Dendritic cell treated with granulocyte-macrophage colony-stimulating factor and Interleukin-4, amounts not matched to agents 40 ng/mL and 50 ng/mL, for 4 days (primary cell): ENCODE results near the gene ABI3.

Source experiments
- H3K27ac Mint-ChIP-seq: one replicate; pipeline ENCODE4 v1.8.0; 2022; ENCODE audit warnings: mild to moderate bottlenecking, mixed read lengths
- H3K27me3 Mint-ChIP-seq: one replicate; pipeline ENCODE4 v1.8.0; 2022; ENCODE audit warnings: mild to moderate bottlenecking, mixed read lengths
- H3K36me3 Mint-ChIP-seq: one replicate; pipeline ENCODE4 v1.8.0; 2022; ENCODE audit warnings: low read depth, mixed read lengths
- H3K4me1 Mint-ChIP-seq: one replicate; pipeline ENCODE4 v1.8.0; 2022; ENCODE audit warnings: low read depth, mixed read lengths
- H3K4me3 Mint-ChIP-seq: one replicate; pipeline ENCODE4 v1.8.0; 2022; ENCODE audit warnings: mild to moderate bottlenecking, moderate library complexity, mixed read lengths
- H3K9me3 Mint-ChIP-seq: one replicate; pipeline ENCODE4 v1.8.0; 2022; ENCODE audit warnings: mixed read lengths
- intact Hi-C: fragments of 100-400 bp; cut with micrococcal nuclease; formaldehyde crosslinking; loops from one replicate; pipeline ENCODE4 v1.15.0; 2022

Gene ABI3

DNA sequence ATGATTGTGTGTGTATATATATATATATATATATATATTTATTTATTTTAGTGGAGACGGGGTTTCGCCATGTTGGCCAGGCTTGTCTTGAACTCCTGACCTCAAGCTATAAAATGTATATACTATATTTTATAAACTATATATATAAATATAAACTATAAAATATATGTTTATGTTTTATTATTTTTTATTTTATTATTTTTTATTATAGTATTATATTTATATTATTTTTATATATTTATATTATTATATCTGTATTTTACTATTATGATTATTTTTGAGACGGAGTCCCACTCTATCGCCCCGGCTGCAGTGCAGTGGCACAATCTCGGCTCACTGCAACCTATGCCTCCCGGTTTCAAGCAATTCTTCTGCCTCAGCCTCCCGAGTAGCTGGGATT is 30.5 kb downstream of the ABI3 start:
- intact Hi-C loops: no loop called here
- H3K27ac Mint-ChIP-seq: no peak overlapping the region
- H3K27me3 Mint-ChIP-seq: peaks cover 10% of the 10 kb centered on the region

GRCh38 chr17:49241692-49242397 is 31.3 kb downstream of the ABI3 start:
- H3K27me3 Mint-ChIP-seq: peaks cover 8% of the 10 kb centered on the region
- no peaks in the 10 kb centered on the region for H3K36me3 Mint-ChIP-seq
- no peak overlapping the region for H3K27ac Mint-ChIP-seq
- intact Hi-C loops: no loop called here
- no peaks in the 10 kb centered on the region for H3K9me3 Mint-ChIP-seq
- no peak overlapping the region for H3K4me3 Mint-ChIP-seq
- peaks cover 11% of the 10 kb centered on the region for H3K4me1 Mint-ChIP-seq

More for the DNA sequence above, 30.5 kb downstream of the ABI3 start:
- Mint-ChIP-seq H3K36me3 (no peaks in the 10 kb centered on the region), H3K4me3 (no peak overlapping the region), H3K4me1 (peaks cover 13% of the 10 kb centered on the region), H3K9me3 (no peaks in the 10 kb centered on the region)

- H3K9me3 Mint-ChIP-seq: no peaks in the 10 kb centered on the region
- peaks cover 10% of the 10 kb centered on the region for H3K4me1 Mint-ChIP-seq
- peaks cover 12% of the 10 kb centered on the region for H3K27me3 Mint-ChIP-seq
- H3K36me3 Mint-ChIP-seq: no peaks in the 10 kb centered on the region
- intact Hi-C loops: no loop called here
- H3K27ac Mint-ChIP-seq: no peak overlapping the region
- H3K4me3 Mint-ChIP-seq: no peak overlapping the region
These were observed 32.3 kb downstream of the ABI3 start for GRCh38 chr17:49242813-49243212.

DNA sequence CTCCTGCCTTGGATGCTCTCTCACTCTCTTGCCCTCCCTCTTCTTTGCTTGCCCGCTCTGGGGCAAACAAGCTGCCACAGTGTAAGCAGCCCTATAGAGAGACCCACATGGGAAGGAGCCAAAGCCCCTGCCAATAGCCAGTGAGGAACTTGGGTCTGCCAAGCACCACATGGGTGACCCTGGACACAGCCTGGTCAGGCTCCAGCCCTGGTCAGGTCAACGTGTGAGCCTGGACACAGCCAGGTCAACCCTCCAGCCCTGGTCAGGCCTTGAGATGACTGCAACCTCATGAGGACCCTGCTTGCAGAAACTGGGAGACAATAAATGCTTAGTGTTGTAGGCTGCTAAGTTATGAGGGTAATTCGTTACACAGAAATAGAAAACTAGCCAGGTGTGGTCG is 34.3 kb downstream of the ABI3 start:
- H3K36me3 Mint-ChIP-seq: no peaks in the 10 kb centered on the region
- peaks cover 14% of the 10 kb centered on the region for H3K27me3 Mint-ChIP-seq
- H3K4me1 Mint-ChIP-seq: peaks cover 15% of the 10 kb centered on the region
- no peak overlapping the region for H3K4me3 Mint-ChIP-seq
- H3K27ac Mint-ChIP-seq: no peak overlapping the region
- H3K9me3 Mint-ChIP-seq: no peaks in the 10 kb centered on the region
- intact Hi-C loops: no loop called here

DNA sequence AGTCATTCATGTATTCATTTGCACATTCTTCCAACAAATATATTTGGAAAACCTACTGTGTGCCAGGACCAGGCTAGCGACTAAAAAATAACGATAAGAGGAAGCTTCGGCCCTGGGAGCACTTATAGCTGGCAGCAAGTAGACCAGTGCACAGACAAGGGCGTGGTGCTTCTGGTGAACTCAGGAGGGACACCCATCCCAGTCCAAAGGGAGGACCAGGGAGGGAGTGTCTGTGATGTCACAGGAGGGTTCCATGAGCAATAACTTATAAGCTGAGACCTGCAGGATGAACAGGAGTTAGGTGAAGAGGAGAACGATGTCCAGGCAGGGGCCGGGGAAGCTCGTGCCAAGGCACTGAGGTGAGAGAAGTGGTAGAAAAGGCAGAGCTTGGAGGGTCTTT is 37.4 kb downstream of the ABI3 start:
- Mint-ChIP-seq H3K4me3 (no peak overlapping the region), H3K36me3 (no peaks in the 10 kb centered on the region), H3K9me3 (no peaks in the 10 kb centered on the region), H3K4me1 (peaks cover 18% of the 10 kb centered on the region), H3K27ac (no peak overlapping the region), H3K27me3 (peaks cover 12% of the 10 kb centered on the region)
- intact Hi-C loops: no loop called here

DNA sequence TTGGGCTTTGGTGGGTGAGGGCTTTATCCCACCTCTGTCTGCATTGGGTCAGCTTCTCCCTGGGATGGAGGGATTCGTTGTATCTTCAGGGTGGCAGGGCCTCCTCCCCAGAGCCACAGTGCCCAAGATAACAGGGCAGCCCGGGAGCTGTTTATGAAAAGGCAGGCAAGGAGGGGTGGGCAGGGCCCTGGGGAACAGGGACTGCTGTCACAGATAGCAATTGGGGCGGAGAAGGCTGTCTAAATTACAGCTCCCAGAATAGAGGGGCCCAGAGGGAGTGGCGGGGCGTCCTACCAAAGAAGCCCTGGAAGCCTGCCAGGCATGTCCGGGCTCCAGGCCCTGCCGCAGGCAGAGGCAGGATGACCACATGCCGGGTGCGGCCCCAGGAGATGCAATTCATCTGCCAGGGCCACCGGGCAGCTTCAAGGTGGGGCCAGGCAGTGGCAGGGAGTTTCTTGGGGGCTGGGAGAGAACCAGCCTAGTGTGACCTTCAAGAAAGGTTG is 38.8 kb downstream of the ABI3 start:
- peaks cover 12% of the 10 kb centered on the region for H3K27me3 Mint-ChIP-seq
- no peak overlapping the region for H3K4me3 Mint-ChIP-seq
- no peak overlapping the region for H3K27ac Mint-ChIP-seq
- no peaks in the 10 kb centered on the region for H3K9me3 Mint-ChIP-seq
- intact Hi-C loops: no loop called here
- H3K36me3 Mint-ChIP-seq: no peaks in the 10 kb centered on the region
- peaks cover 20% of the 10 kb centered on the region for H3K4me1 Mint-ChIP-seq

DNA sequence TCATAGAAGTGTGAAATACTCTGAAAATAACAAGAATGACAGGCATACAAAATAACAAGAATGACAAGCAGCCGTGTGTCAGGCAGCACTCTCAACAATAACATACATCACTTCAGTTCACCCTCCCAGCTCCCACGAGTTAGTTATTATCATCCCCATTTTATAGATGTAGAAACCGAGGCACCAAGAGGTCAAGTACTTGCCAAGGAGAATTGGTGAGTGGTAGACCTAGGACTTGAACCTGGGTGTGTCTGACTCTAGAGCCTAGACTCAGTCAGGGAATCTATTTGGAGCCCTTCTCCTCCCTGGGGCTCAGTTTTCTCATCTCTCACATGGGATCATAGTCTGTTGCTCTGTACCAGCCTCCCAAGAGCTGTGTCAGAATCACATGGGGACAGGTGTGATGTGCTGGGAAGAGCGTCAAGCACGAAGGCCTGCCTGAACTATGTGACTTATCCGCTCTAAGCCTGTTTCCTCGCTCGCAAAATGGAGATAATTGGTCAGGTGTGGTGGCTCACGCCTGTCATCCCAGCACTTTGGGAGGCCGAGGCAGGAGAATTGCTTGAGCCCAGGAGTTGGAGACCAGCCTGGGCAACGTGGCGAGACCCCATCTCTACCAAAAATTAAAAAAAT is 39.5 kb downstream of the ABI3 start:
- H3K27me3 Mint-ChIP-seq: peaks cover 11% of the 10 kb centered on the region
- H3K36me3 Mint-ChIP-seq: no peaks in the 10 kb centered on the region
- H3K9me3 Mint-ChIP-seq: no peaks in the 10 kb centered on the region
- H3K4me1 Mint-ChIP-seq: peaks cover 20% of the 10 kb centered on the region
- no peak overlapping the region for H3K4me3 Mint-ChIP-seq
- no peak overlapping the region for H3K27ac Mint-ChIP-seq
- intact Hi-C loops: no loop called here

- H3K4me3 Mint-ChIP-seq: no peak overlapping the region
- peaks cover 9% of the 10 kb centered on the region for H3K27me3 Mint-ChIP-seq
- intact Hi-C loops: no loop called here
- H3K36me3 Mint-ChIP-seq: no peaks in the 10 kb centered on the region
- peaks cover 25% of the 10 kb centered on the region for H3K4me1 Mint-ChIP-seq
- H3K9me3 Mint-ChIP-seq: no peaks in the 10 kb centered on the region
- H3K27ac Mint-ChIP-seq: no peak overlapping the region
These were observed 41.7 kb downstream of the ABI3 start for GRCh38 chr17:49252148-49252695.

GRCh38 chr17:49254066-49254465 is 43.6 kb downstream of the ABI3 start:
- H3K27me3 Mint-ChIP-seq: peaks cover 5% of the 10 kb centered on the region
- peaks cover 17% of the 10 kb centered on the region for H3K4me1 Mint-ChIP-seq
- H3K4me3 Mint-ChIP-seq: no peak overlapping the region
- H3K36me3 Mint-ChIP-seq: no peaks in the 10 kb centered on the region
- H3K9me3 Mint-ChIP-seq: no peaks in the 10 kb centered on the region
- intact Hi-C loops: no loop called here
- no peak overlapping the region for H3K27ac Mint-ChIP-seq

GRCh38 chr17:49255125-49255524 is 44.6 kb downstream of the ABI3 start:
- intact Hi-C loops: no loop called here

DNA sequence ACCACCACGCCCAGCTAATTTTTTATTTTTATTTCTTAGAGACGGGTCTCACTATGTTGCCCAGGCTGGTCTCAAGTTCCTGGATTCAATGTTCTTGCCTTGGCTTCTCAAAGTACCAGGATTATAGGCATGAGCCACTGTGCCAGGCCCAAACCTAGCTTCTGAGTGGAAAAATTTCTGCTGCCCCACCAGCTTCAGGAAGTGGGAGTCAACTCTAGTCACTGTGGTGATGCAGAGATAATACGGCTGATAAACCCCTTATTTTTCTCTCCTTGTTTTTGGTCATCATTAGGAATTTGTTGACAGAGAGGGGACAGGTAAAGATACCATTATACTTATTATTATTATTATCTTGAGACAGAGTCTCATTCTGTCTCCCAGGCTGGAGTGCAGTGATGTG is 47.9 kb downstream of the ABI3 start:
- H3K4me3 Mint-ChIP-seq: no peak overlapping the region
- H3K9me3 Mint-ChIP-seq: no peaks in the 10 kb centered on the region
- intact Hi-C loops: no loop called here
- H3K36me3 Mint-ChIP-seq: no peaks in the 10 kb centered on the region
- peaks cover 12% of the 10 kb centered on the region for H3K27me3 Mint-ChIP-seq
- no peak overlapping the region for H3K27ac Mint-ChIP-seq
- H3K4me1 Mint-ChIP-seq: peaks cover 15% of the 10 kb centered on the region

More at GRCh38 chr17:49255125-49255524, 44.6 kb downstream of the ABI3 start:
- Mint-ChIP-seq H3K4me3 (no peak overlapping the region), H3K27ac (no peak overlapping the region), H3K4me1 (peaks cover 17% of the 10 kb centered on the region), H3K36me3 (no peaks in the 10 kb centered on the region), H3K9me3 (no peaks in the 10 kb centered on the region), H3K27me3 (peaks cover 5% of the 10 kb centered on the region)

- H3K9me3 Mint-ChIP-seq: no peaks in the 10 kb centered on the region
- intact Hi-C loops: no loop called here
- peaks cover 19% of the 10 kb centered on the region for H3K27me3 Mint-ChIP-seq
- peak overlapping the region; percentile 74 for H3K4me3 Mint-ChIP-seq
- H3K27ac Mint-ChIP-seq: peak overlapping the region; percentile 80
- peaks cover 15% of the 10 kb centered on the region for H3K4me1 Mint-ChIP-seq
- H3K36me3 Mint-ChIP-seq: no peaks in the 10 kb centered on the region
These were observed 49.1 kb downstream of the ABI3 start for GRCh38 chr17:49259663-49260010.

DNA sequence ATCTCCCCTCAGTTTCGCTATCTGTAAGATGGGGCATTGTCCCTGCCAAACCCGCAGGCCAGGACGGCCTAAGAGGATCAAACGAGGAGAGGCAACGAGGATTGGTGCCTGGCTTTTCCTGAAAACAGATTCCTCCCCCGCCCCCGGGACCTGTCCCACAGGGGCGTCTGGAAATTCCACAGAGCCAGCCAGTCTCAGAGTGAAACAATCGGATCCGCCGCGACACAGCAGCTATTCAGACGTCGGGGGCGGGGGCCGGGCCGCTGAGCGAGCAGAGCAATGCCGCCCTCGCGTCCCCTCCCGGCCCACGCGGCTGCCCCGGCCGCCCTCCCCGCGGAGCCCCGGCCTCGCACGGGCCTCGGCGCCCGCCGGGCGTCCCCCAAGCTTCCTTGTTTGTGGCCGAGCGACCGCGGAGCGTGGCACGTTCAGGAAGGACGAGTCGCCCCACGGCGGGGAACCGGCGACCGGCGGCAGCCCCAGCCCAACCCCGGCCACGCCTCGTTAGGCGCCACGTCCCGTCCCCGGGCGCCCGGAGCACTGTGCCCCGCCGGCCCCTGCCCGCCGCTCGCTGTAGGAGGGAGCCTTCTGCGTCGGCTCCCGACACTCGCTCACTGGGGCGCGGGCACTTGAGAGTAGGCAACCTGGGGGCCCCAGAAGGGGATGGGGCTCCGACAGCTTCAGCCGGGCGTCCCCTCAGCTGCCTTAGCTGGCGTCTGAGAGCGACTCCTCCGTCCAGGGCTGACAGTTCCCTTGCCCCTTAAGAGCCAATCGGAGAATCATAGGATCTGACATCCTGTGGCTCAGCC is 49.7 kb downstream of the ABI3 start:
- intact Hi-C loops: no loop called here

GRCh38 chr17:49260817-49261291 is 50.3 kb downstream of the ABI3 start:
- peaks cover 10% of the 10 kb centered on the region for H3K4me1 Mint-ChIP-seq
- H3K27ac Mint-ChIP-seq: peak overlapping the region; percentile 80
- no peaks in the 10 kb centered on the region for H3K9me3 Mint-ChIP-seq
- peak overlapping the region; percentile 79 for H3K4me3 Mint-ChIP-seq
- no peaks in the 10 kb centered on the region for H3K36me3 Mint-ChIP-seq
- H3K27me3 Mint-ChIP-seq: peaks cover 20% of the 10 kb centered on the region
- intact Hi-C loops: no loop called here

More for the DNA sequence above, 49.7 kb downstream of the ABI3 start:
- Mint-ChIP-seq H3K27ac (peak overlapping the region; percentile 80), H3K4me1 (peaks cover 12% of the 10 kb centered on the region), H3K9me3 (no peaks in the 10 kb centered on the region), H3K36me3 (no peaks in the 10 kb centered on the region), H3K4me3 (peak overlapping the region; percentile 79), H3K27me3 (peaks cover 21% of the 10 kb centered on the region)
